ENCODE data around the gene PARD6A. TPM values are rescaled to one million over a fixed set of nuclear protein-coding genes. Genes with fewer than 3 reads are reported as not detected.

PARD6A gene
- total RNA-seq, 2 experiments from 2014 or later, result 6.3 to 7.2 TPM

DNA sequence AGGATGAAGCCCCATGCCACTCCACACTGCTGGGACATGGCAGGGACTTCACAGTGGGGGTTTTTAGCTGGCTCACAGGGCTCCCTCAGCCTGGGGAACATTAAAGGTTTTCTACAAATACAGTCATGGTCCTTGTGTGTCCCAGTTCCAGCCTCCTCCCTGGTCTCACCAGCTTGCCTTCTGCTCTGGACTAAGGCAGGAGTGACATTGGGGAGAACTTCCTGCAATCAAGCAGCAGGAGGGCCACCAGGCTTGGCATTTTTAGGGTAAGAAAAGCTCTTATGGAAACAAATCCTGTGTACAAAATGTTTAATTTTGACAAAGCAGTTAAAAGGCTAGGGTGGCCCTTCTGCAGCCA lies 1.9 kb downstream of the PARD6A start:
- CTCF ChIA-PET, result interaction anchor here (0.9 to 14.7 kb wide), 14 partner anchors 9 to 169 kb away, joined by 3 to 154 read pairs (median 5); partner anchors contain the start of genes CARMIL2 and CTCF
- ATAC-seq (no peak), DNase-seq (no peak)
- intact Hi-C loops (cut with micrococcal nuclease), result loop anchor here (10.0 kb wide), 1 partner anchor 272 kb away; the partner anchor contains the start of genes CTRL and PSMB10
- TF ChIP-seq, protein P1, sequence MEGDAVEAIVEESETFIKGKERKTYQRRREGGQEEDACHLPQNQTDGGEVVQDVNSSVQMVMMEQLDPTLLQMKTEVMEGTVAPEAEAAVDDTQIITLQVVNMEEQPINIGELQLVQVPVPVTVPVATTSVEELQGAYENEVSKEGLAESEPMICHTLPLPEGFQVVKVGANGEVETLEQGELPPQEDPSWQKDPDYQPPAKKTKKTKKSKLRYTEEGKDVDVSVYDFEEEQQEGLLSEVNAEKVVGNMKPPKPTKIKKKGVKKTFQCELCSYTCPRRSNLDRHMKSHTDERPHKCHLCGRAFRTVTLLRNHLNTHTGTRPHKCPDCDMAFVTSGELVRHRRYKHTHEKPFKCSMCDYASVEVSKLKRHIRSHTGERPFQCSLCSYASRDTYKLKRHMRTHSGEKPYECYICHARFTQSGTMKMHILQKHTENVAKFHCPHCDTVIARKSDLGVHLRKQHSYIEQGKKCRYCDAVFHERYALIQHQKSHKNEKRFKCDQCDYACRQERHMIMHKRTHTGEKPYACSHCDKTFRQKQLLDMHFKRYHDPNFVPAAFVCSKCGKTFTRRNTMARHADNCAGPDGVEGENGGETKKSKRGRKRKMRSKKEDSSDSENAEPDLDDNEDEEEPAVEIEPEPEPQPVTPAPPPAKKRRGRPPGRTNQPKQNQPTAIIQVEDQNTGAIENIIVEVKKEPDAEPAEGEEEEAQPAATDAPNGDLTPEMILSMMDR (IDR thresholded peaks at IDR 0.05), result no peak
- H3K4me1 Mint-ChIP-seq (ENCODE audit: low read depth), result peaks cover 27% of the 10 kb centered on the region
- H3K27ac Mint-ChIP-seq, result no peak overlapping the region
- POLR2A ChIA-PET, result interaction anchor here (1.1 to 2.1 kb wide), 4 partner anchors 13 to 141 kb away, joined by 3 to 13 read pairs (median 5); no protein-coding TSS in a partner anchor
- H3K36me3 Mint-ChIP-seq (ENCODE audit: low read depth), result peaks cover 5% of the 10 kb centered on the region
- no peaks in the 10 kb centered on the region for H3K27me3 Mint-ChIP-seq
- H3K9me3 Mint-ChIP-seq, result no peaks in the 10 kb centered on the region
- no peak overlapping the region for H3K4me3 Mint-ChIP-seq

DNA sequence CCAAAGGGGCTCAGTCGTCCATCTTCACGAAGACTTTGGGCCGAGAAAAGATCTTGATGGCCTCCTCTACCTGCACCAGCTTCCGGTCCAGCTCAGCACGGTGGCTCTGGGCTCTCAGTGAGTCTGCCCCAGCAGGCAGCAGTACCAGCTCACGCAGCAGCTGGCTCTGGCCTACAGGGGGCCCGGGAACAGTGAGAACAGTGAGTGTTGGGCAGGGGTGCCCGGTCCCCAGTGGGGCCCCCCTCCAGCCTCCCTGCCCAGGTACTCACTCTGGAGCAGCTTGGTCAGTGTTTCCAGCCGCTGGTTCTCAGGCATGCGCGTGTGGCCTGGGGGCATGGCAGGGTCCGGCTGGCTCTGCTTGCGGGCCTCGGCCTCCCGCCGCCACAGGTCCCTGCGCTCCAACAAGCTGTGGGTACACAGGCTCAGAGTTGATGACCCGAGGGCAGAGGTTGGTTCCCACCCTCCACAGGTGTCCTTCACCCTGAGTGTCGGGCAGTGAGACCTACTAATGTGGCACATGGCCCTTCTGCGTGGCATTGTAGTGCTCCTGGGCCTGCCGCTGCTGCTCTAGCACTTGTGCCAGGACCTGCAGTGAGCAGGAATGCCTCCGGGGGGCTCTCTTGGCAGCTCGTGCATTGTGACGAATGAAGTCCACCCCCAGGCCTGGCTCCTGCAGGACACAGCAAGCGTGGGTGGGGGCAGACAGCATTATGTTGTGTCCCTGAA lies 2.6 kb downstream of the PARD6A start:
- no peak overlapping the region for H3K4me3 Mint-ChIP-seq
- intact Hi-C loops (cut with micrococcal nuclease), result loop anchor here (10.0 kb wide), 1 partner anchor 271 kb away; the partner anchor contains the start of genes CTRL and PSMB10
- no peak overlapping the region for H3K27ac Mint-ChIP-seq
- TF ChIP-seq, protein P1 (IDR thresholded peaks at IDR 0.05), result peak; percentile 64
- ChIA-PET POLR2A (interaction anchor here (1.9 to 2.1 kb wide), 2 partner anchors 14 to 17 kb away, joined by 5 to 13 read pairs; no protein-coding TSS in a partner anchor), CTCF (interaction anchor here (0.6 to 14.7 kb wide), 20 partner anchors 9 to 378 kb away, joined by 3 to 154 read pairs (median 4); partner anchors contain the start of genes ATP6V0D1, CARMIL2 and CTCF)
- H3K4me1 Mint-ChIP-seq (ENCODE audit: low read depth), result peaks cover 23% of the 10 kb centered on the region
- H3K9me3 Mint-ChIP-seq, result no peaks in the 10 kb centered on the region
- DNase-seq, result peak; percentile 69
- no peaks in the 10 kb centered on the region for H3K27me3 Mint-ChIP-seq
- H3K36me3 Mint-ChIP-seq (ENCODE audit: low read depth), result peaks cover 3% of the 10 kb centered on the region
- no peak for ATAC-seq

DNA sequence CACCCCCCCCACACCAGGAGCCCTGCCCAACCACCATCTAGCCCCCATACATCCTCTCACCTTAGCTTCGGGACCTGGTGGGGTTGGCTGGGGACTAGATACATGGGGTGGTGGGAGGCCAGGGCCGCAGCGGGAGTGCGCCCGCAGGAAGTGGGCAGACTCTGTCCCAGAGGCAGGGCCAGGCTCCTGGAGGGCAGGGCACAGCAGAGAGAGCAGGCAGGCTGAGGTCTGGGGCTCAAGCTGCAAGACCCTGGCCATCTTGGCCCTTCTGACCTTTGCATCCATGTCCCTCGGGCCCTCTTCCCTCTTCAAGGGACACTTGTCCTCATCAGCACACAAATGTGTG lies 3.1 kb downstream of the PARD6A start:
- DNase-seq (no peak), ATAC-seq (no peak)
- Mint-ChIP-seq H3K9me3 (no peaks in the 10 kb centered on the region), H3K4me3 (no peak overlapping the region), H3K27me3 (no peaks in the 10 kb centered on the region), H3K4me1 (ENCODE audit: low read depth) (peaks cover 20% of the 10 kb centered on the region), H3K36me3 (ENCODE audit: low read depth) (peaks cover 3% of the 10 kb centered on the region), H3K27ac (no peak overlapping the region)
- ChIA-PET POLR2A (interaction anchor here (0.7 to 2.1 kb wide), 3 partner anchors 14 to 418 kb away, joined by 4 to 13 read pairs (median 5); no protein-coding TSS in a partner anchor), CTCF (interaction anchor here (0.6 to 14.7 kb wide), 16 partner anchors 8 to 377 kb away, joined by 3 to 154 read pairs (median 5); partner anchors contain the start of genes ATP6V0D1, CARMIL2, CTCF and RIPOR1)
- intact Hi-C loops (cut with micrococcal nuclease), result loop anchor here (10.0 kb wide), 1 partner anchor 271 kb away; the partner anchor contains the start of genes CTRL and PSMB10
- TF ChIP-seq, protein P1 (IDR thresholded peaks at IDR 0.05), result peak; percentile 12

DNA sequence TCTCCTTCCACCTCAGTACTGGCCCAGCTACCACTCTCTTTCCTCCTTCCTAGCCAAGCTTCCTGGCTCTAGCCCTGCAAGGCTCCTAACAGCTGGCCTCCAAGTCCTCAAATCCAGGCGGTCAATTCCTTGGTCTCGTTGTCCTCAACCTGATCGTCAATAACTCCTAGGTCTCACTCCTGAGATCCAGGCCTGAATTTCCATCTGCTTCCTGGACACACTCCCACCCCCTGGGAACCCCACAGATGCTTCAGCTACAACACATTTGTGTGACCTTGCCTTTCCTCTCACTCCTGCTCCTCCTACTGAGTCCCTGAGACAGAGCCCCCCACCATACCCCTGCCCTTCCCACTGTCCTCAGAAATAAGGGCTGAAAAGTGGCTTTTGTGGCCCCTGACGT lies 3.5 kb downstream of the PARD6A start:
- intact Hi-C loops (cut with micrococcal nuclease), result loop anchor here (10.0 kb wide), 1 partner anchor 271 kb away; the partner anchor contains the start of genes CTRL and PSMB10
- no peak overlapping the region for H3K27ac Mint-ChIP-seq

More for the DNA sequence above, 3.5 kb downstream of the PARD6A start:
- no peaks in the 10 kb centered on the region for H3K9me3 Mint-ChIP-seq
- no peaks in the 10 kb centered on the region for H3K27me3 Mint-ChIP-seq
- no peak for ATAC-seq
- CTCF ChIA-PET, result interaction anchor here (0.6 to 14.7 kb wide), 15 partner anchors 8 to 377 kb away, joined by 3 to 154 read pairs (median 7); partner anchors contain the start of genes ATP6V0D1, CARMIL2, CTCF and RIPOR1
- H3K4me1 Mint-ChIP-seq (ENCODE audit: low read depth), result peaks cover 19% of the 10 kb centered on the region
- no peak overlapping the region for H3K4me3 Mint-ChIP-seq
- POLR2A ChIA-PET, result interaction anchor here (0.7 to 2.1 kb wide), 3 partner anchors 15 to 418 kb away, joined by 4 to 13 read pairs (median 5); no protein-coding TSS in a partner anchor
- peaks cover 3% of the 10 kb centered on the region for H3K36me3 Mint-ChIP-seq (ENCODE audit: low read depth)
- DNase-seq, result no peak
- TF ChIP-seq, protein P1 (IDR thresholded peaks at IDR 0.05), result no peak
